ENCODE measurements around the gene CTSD. TPM values are rescaled to one million over a fixed set of nuclear protein-coding genes. Genes with fewer than 3 reads are reported as not detected.
A peak's percentile ranks its signal among the peaks of the same experiment; 100 is the strongest.
"Not testable (repeated sequence)": the region's sequence is repeated elsewhere in the genome, so short reads cannot be mapped to it uniquely, and the experiment has no call there.

The CTSD gene
- 100 to 1,000 TPM; 140 to 154 TPM for total RNA-seq

GRCh38 chr11:1763796-1764661 is at the start of gene CTSD:
Gene CTSD (minus strand): TSS chr11:1763927. CDS start chr11:1763859, 68 bp downstream.
- ChIA-PET POLR2A (interaction anchor here (0.7 kb wide), 1 partner anchor 611 kb away, joined by 4 read pairs; no protein-coding TSS in a partner anchor), CTCF (interaction anchor here (1.1 kb wide), 1 partner anchor 9 kb away, joined by 4 read pairs; no protein-coding TSS in a partner anchor)
- H3K4me1 Mint-ChIP-seq, result peaks cover 29% of the 10 kb centered on the region
- peak within 1 kb of the TSS; percentile 81 for H3K4me3 Mint-ChIP-seq
- H3K27me3 Mint-ChIP-seq, result no peaks in the 10 kb centered on the region
- H3K9me3 Mint-ChIP-seq, result no peaks in the 10 kb centered on the region
- peaks cover 5% of the 10 kb centered on the region for H3K36me3 Mint-ChIP-seq (ENCODE audit: low read depth)
- peak; percentile 88 for DNase-seq
- H3K27ac Mint-ChIP-seq, result peak within 1 kb of the TSS; percentile 87

DNA sequence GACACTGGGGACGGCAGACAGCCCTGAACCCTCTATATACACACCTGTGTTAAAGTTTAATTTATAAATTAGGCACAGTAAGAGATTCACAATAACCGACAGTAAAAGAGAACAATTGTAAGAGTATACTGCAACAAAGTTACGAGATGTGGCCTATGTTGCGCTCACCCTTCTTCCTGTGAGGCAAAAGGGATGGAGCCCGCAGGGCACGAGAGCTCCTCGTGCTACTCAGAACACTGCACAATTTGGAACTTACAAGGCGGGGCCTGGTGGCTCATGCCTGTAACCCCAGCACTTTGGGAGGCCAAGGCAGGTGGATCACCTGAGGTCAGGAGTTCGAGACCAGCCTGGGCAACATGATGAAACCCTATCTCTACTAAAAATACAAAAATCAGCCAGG is 49.6 kb upstream of the CTSD start:
- H3K27ac Mint-ChIP-seq; H3K4me1 Mint-ChIP-seq; H3K36me3 Mint-ChIP-seq (ENCODE audit: low read depth); H3K9me3 Mint-ChIP-seq; H3K4me3 Mint-ChIP-seq; H3K27me3 Mint-ChIP-seq; DNase-seq; CTCF ChIA-PET: not testable (repeated sequence)
- POLR2A ChIA-PET, result interaction anchor here (0.6 kb wide), 1 partner anchor 181 kb away, joined by 3 read pairs; no protein-coding TSS in a partner anchor

DNA sequence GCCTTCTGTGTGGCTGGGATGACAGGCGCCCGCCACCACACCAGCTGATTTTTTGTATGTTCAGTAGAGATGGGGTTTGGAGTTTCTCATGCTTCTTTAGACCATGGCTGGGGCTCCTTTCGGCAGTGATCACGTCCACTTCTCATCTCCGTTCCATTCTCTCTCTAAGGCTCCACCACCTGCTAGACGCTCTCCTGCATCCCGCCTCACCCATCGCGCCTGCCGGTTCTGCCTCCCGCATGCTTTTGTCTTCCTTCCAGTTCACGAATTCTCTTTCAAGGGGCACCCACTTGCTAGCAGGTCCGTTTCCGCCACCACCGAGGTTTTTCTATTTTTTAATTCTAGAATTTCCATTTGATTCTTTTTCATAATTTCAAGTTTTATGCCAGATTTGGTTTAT is 49.1 kb upstream of the CTSD start:
- no peak overlapping the region for H3K27ac Mint-ChIP-seq
- ChIA-PET CTCF (no interaction called here), POLR2A (interaction anchor here (0.6 kb wide), 1 partner anchor 180 kb away, joined by 3 read pairs; no protein-coding TSS in a partner anchor)
- H3K9me3 Mint-ChIP-seq, result no peaks in the 10 kb centered on the region
- H3K27me3 Mint-ChIP-seq, result peaks cover 13% of the 10 kb centered on the region
- H3K4me3 Mint-ChIP-seq, result no peak overlapping the region
- DNase-seq, result no peak
- no peaks in the 10 kb centered on the region for H3K4me1 Mint-ChIP-seq
- no peaks in the 10 kb centered on the region for H3K36me3 Mint-ChIP-seq (ENCODE audit: low read depth)

- H3K4me1 Mint-ChIP-seq, result no peaks in the 10 kb centered on the region
- no peak for DNase-seq
- ChIA-PET CTCF (no interaction called here), POLR2A (no interaction called here)
- no peaks in the 10 kb centered on the region for H3K36me3 Mint-ChIP-seq (ENCODE audit: low read depth)
- H3K4me3 Mint-ChIP-seq, result no peak overlapping the region
- no peak overlapping the region for H3K27ac Mint-ChIP-seq
- no peaks in the 10 kb centered on the region for H3K9me3 Mint-ChIP-seq
- peaks cover 14% of the 10 kb centered on the region for H3K27me3 Mint-ChIP-seq
Measured at GRCh38 chr11:1812274-1812673, 48.5 kb upstream of the CTSD start.

GRCh38 chr11:1810761-1811160 is 47.0 kb upstream of the CTSD start:
- Mint-ChIP-seq H3K9me3 (no peaks in the 10 kb centered on the region), H3K4me3 (no peak overlapping the region), H3K4me1 (no peaks in the 10 kb centered on the region), H3K36me3 (ENCODE audit: low read depth) (no peaks in the 10 kb centered on the region), H3K27ac (no peak overlapping the region), H3K27me3 (peaks cover 14% of the 10 kb centered on the region)
- DNase-seq, result no peak
- ChIA-PET CTCF (interaction anchor here (0.6 kb wide), 1 partner anchor 190 kb away, joined by 3 read pairs; no protein-coding TSS in a partner anchor), POLR2A (no interaction called here)

DNA sequence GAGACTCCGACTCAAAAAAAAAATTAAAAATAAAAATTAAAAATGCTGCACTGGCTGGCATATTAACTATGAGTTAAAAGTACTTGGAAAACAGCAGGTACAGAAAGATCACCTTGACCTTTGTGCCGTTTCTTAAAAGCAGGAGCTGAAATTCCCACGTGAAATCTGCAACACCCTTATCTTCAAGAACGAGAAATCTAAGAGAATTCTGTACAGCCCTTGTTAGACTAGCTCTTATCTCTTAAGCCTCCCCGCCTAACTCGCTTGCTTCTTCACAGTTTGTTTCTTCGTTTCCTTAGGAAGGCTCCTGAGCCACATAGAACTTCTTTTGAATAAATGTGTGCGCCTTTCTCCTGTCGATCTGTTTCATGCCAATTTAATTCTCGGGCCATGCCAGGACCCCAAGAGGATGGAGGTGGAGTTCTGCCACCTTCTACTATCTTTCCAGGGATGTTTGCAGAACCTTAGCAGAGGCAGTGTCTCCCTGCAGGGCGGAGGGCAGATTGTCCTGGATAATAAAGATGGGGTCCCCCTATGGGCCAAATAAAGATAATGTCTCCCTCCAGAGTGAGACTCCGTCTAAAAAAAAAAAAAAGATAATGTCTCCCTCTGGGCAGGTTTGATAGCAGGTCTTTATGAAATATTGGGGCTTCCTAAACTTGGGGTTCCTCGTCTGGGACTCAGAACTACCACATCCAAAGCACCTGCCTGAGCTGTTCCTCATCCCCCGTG is 43.7 kb upstream of the CTSD start:
- no peak for DNase-seq
- CTCF ChIA-PET, result interaction anchor here (1.1 to 1.5 kb wide), 2 partner anchors 22 to 101 kb away, joined by 3 to 5 read pairs; no protein-coding TSS in a partner anchor
- no peak overlapping the region for H3K4me3 Mint-ChIP-seq
- no peak overlapping the region for H3K27ac Mint-ChIP-seq
- no peaks in the 10 kb centered on the region for H3K4me1 Mint-ChIP-seq
- POLR2A ChIA-PET, result no interaction called here
- no peaks in the 10 kb centered on the region for H3K9me3 Mint-ChIP-seq
- no peaks in the 10 kb centered on the region for H3K36me3 Mint-ChIP-seq (ENCODE audit: low read depth)
- peaks cover 14% of the 10 kb centered on the region for H3K27me3 Mint-ChIP-seq

DNA sequence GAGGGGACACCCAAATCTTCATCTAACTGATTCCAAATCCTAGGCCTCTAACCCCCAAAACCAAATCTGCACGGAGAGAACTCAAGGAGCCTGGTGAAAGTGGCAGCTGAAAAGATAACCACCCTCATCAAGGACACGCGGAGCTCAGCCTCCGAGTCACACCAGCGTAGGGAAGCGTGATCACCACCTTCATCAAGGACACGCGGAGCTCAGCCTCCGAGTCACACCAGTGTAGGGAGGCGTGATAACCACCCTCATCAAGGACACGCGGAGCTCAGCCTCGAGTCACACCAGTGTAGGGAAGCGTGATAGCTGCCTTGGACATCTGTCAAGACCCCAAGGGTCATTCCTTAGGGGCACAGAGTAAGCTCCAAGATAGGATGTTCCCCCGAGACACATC is 41.8 kb upstream of the CTSD start:
- Mint-ChIP-seq H3K27me3 (peaks cover 13% of the 10 kb centered on the region), H3K27ac (no peak overlapping the region), H3K9me3 (no peaks in the 10 kb centered on the region), H3K4me3 (no peak overlapping the region), H3K4me1 (no peaks in the 10 kb centered on the region), H3K36me3 (ENCODE audit: low read depth) (no peaks in the 10 kb centered on the region)
- ChIA-PET CTCF (interaction anchor here (0.6 to 1.5 kb wide), 7 partner anchors 9 to 112 kb away, joined by 3 to 5 read pairs (median 3); no protein-coding TSS in a partner anchor), POLR2A (no interaction called here)
- no peak for DNase-seq

DNA sequence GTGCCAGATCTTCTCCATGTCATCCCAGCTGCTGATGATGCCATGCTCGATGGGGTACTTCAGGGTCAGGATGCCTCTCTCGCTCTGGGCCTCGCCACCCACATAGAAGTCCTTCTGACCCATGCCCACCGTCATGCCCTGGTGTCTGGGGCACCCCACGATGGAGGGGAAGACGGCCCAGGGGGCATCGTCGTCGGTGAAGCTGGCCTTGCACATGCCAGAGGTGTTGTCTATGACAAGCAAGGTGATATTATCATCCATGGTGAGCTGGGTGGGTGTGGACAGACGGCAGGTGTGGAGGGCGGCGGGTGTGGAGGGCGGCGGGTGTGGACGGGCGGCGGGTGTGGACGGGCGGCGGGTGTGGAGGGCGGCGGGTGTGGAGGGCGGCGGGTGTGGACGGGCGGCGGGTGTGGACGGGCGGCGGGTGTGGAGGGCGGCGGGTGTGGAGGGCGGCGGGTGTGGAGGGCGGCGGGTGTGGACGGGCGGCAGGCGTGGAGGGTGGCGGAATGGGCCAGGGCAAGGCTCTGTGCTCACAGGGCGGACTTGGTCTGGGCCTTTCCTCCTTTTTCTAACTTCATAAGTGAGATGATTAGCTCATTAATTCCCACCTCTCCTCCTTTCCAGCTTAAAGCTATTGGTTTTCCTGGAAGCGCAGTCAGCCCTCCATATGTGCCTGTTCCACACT is 40.2 kb upstream of the CTSD start:
- H3K36me3 Mint-ChIP-seq (ENCODE audit: low read depth); H3K27ac Mint-ChIP-seq; DNase-seq; POLR2A ChIA-PET; H3K9me3 Mint-ChIP-seq; H3K4me1 Mint-ChIP-seq; H3K4me3 Mint-ChIP-seq: not testable (repeated sequence)
- H3K27me3 Mint-ChIP-seq, result peaks cover 10% of the 10 kb centered on the region
- CTCF ChIA-PET, result interaction anchor here (0.6 to 1.0 kb wide), 2 partner anchors 110 to 652 kb away, joined by 3 to 4 read pairs; no protein-coding TSS in a partner anchor

DNA sequence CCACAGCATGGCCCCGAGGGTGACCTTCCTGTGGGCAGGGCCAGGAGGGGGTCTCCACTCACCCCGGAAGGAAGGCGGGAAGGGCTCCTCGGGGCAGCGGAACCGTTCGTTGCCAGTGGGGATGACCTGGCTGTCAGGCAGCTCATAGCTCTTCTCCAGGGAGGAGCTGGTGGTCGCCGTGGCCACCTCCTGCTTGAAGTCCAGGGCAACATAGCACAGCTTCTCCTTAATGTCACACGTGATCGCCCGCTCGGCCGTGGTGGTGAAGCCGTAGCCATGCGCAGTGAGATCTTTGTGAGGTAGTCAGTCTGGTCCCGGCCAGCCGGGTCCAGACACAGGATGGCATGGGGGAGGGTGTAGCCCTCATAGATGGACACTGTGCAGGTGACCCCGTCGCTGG is 39.5 kb upstream of the CTSD start:
- Mint-ChIP-seq H3K4me1 (no peaks in the 10 kb centered on the region), H3K9me3 (no peaks in the 10 kb centered on the region), H3K36me3 (ENCODE audit: low read depth) (no peaks in the 10 kb centered on the region), H3K27ac (no peak overlapping the region), H3K4me3 (no peak overlapping the region), H3K27me3 (peaks cover 10% of the 10 kb centered on the region)
- POLR2A ChIA-PET, result no interaction called here
- no peak for DNase-seq
- CTCF ChIA-PET, result interaction anchor here (0.6 kb wide), 1 partner anchor 131 kb away, joined by 3 read pairs; no protein-coding TSS in a partner anchor

DNA sequence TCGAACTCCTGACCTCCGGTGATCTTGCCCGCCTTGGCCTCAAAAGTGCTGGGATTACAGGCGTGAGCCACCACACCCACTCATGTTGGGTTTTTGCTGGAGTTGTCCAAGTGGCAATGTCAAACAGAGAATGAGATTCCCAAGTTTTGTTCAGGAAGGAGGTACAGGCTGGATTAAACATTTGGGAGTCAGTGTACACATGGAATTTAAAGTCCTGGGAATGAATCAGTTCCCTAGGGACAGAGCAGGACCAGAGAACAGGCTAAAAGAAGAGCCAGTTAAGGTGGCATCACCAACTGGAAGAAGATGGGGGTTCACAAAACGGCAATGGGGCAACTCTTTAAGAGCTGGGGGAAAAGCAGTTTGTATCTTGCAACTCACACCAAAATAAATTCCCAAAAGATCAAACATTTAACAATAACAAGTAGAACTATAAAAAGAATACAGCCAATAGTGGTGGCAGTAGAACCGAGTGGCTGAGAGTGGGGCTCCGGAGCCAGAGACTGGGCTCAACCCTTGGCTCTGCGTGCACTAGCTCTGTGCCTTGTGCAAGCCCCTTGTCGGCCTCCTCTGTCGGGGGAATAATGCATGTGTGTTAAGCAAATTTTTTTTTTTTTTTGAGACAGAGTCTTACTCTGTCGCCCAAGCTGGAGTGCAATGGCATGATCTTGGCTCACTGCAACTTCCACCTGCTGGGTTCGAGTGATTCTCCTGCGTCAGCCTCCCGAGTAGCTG is 33.8 kb upstream of the CTSD start:
- Mint-ChIP-seq H3K27ac (no peak overlapping the region), H3K36me3 (ENCODE audit: low read depth) (no peaks in the 10 kb centered on the region), H3K4me1 (peaks cover 8% of the 10 kb centered on the region), H3K4me3 (no peak overlapping the region), H3K27me3 (peaks cover 5% of the 10 kb centered on the region), H3K9me3 (peaks cover 4% of the 10 kb centered on the region)
- POLR2A ChIA-PET, result no interaction called here
- CTCF ChIA-PET, result interaction anchor here (1.1 to 1.2 kb wide), 2 partner anchors 8 to 104 kb away, joined by 4 to 5 read pairs; no protein-coding TSS in a partner anchor
- DNase-seq, result no peak

GRCh38 chr11:1796413-1797011 is 32.8 kb upstream of the CTSD start:
- H3K4me1 Mint-ChIP-seq, result peaks cover 13% of the 10 kb centered on the region
- ChIA-PET POLR2A (no interaction called here), CTCF (interaction anchor here (1.1 to 1.2 kb wide), 2 partner anchors 10 to 103 kb away, joined by 4 to 5 read pairs; no protein-coding TSS in a partner anchor)
- H3K9me3 Mint-ChIP-seq, result peaks cover 6% of the 10 kb centered on the region
- no peak overlapping the region for H3K27ac Mint-ChIP-seq
- H3K27me3 Mint-ChIP-seq, result peaks cover 9% of the 10 kb centered on the region
- no peaks in the 10 kb centered on the region for H3K36me3 Mint-ChIP-seq (ENCODE audit: low read depth)
- no peak overlapping the region for H3K4me3 Mint-ChIP-seq
- no peak for DNase-seq

DNA sequence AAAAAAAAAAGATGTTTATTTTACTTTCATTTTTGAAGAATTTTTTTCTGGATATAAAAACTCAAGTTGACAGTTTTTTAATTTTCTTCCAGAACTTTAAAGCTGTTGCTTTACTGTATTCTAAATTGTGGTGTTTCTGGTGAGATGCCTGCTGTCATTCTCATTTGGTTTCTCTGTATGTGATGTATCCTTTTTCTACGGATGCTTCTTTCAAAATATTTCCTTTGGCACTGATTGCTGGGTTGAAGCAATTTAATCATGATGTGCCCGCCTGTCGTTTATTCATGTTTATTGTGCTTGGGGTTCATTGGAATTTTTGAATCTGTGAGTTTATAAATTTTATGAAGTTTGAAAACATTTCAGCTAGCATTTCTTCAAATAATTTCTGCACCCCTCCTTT is 29.4 kb upstream of the CTSD start:
- peaks cover 12% of the 10 kb centered on the region for H3K27me3 Mint-ChIP-seq
- peaks cover 6% of the 10 kb centered on the region for H3K9me3 Mint-ChIP-seq
- no peak for DNase-seq
- H3K4me3 Mint-ChIP-seq, result no peak overlapping the region
- POLR2A ChIA-PET, result no interaction called here
- H3K27ac Mint-ChIP-seq, result no peak overlapping the region
- CTCF ChIA-PET, result interaction anchor here (0.7 to 1.5 kb wide), 3 partner anchors 12 to 99 kb away, joined by 3 read pairs; no protein-coding TSS in a partner anchor
- H3K4me1 Mint-ChIP-seq, result peaks cover 13% of the 10 kb centered on the region
- H3K36me3 Mint-ChIP-seq (ENCODE audit: low read depth), result no peaks in the 10 kb centered on the region
